ENCODE results near the gene SNX14.

DNA sequence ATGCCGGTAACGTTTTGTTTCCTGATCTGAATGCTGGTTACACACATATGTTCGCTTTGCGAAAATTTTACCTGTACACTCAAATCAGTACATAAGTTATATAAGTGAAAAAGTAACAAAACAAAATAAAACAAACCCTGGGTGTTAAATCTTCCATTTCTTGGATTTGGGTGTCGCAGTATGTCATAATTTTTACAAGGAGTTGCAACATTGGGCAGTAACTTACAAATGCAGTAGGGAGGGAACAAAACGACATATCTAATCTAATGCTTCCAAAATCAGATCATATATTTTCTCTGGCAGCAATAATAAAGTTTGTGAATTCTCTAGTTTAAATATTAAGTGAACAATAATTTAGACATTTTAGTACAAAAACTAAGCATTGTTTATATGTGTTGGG is 25.2 kb downstream of the SNX14 start:
- TF ChIP-seq, protein P1, sequence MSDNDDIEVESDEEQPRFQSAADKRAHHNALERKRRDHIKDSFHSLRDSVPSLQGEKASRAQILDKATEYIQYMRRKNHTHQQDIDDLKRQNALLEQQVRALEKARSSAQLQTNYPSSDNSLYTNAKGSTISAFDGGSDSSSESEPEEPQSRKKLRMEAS (IDR thresholded peaks at IDR 0.05) = no peak
- TF ChIP-seq RAD21 (IDR thresholded peaks at IDR 0.05; ENCODE audit: low read depth) (no peak), USF1 (IDR thresholded peaks at IDR 0.05) (no peak), TAF1 (IDR thresholded peaks at IDR 0.05; ENCODE audit: low read depth) (no peak), CEBPB (IDR thresholded peaks at IDR 0.05) (no peak), EGR1 (IDR thresholded peaks at IDR 0.05) (no peak), FOXM1 (IDR thresholded peaks at IDR 0.05; ENCODE audit: borderline replicate concordance, low read depth) (no peak), TCF12 (IDR thresholded peaks at IDR 0.05; ENCODE audit: low read depth) (no peak), EP300 (IDR thresholded peaks at IDR 0.05; ENCODE audit: borderline replicate concordance) (no peak)
- TF ChIP-seq, protein P2, sequence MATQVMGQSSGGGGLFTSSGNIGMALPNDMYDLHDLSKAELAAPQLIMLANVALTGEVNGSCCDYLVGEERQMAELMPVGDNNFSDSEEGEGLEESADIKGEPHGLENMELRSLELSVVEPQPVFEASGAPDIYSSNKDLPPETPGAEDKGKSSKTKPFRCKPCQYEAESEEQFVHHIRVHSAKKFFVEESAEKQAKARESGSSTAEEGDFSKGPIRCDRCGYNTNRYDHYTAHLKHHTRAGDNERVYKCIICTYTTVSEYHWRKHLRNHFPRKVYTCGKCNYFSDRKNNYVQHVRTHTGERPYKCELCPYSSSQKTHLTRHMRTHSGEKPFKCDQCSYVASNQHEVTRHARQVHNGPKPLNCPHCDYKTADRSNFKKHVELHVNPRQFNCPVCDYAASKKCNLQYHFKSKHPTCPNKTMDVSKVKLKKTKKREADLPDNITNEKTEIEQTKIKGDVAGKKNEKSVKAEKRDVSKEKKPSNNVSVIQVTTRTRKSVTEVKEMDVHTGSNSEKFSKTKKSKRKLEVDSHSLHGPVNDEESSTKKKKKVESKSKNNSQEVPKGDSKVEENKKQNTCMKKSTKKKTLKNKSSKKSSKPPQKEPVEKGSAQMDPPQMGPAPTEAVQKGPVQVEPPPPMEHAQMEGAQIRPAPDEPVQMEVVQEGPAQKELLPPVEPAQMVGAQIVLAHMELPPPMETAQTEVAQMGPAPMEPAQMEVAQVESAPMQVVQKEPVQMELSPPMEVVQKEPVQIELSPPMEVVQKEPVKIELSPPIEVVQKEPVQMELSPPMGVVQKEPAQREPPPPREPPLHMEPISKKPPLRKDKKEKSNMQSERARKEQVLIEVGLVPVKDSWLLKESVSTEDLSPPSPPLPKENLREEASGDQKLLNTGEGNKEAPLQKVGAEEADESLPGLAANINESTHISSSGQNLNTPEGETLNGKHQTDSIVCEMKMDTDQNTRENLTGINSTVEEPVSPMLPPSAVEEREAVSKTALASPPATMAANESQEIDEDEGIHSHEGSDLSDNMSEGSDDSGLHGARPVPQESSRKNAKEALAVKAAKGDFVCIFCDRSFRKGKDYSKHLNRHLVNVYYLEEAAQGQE (IDR thresholded peaks at IDR 0.05; ENCODE audit: low read depth) = no peak

All from Ishikawa (cell line).